H9 (cell line): ENCODE data around the gene SDK1. TPM values are rescaled to one million over a fixed set of nuclear protein-coding genes. Genes with fewer than 3 reads are reported as not detected.

Experiments used
- DNase-seq: peaks from one replicate; pipeline ENCODE4 v3.0.0-alpha.2; 2017
- H2AFZ ChIP-seq: one replicate; pipeline ENCODE4 v1.6.1; 2013; ENCODE audit warnings: mild to moderate bottlenecking, low read length, control low read depth, moderate library complexity
- H2AK5ac ChIP-seq: 2 replicates; pipeline ENCODE4 v1.6.1; 2013; ENCODE audit warnings: low read length, control low read depth, mixed read lengths; ENCODE audit not compliant: insufficient read length
- H2BK120ac ChIP-seq: one replicate; pipeline ENCODE4 v1.6.1; 2013; ENCODE audit warnings: low read depth, mild to moderate bottlenecking, low read length, control low read depth, inconsistent platforms; ENCODE audit not compliant: poor library complexity, severe bottlenecking
- H2BK12ac ChIP-seq: 2 replicates; pipeline ENCODE4 v1.6.1; 2013; ENCODE audit warnings: low read length, control low read depth, mixed read lengths, low read depth; ENCODE audit not compliant: insufficient read length
- H2BK15ac ChIP-seq: 2 replicates; pipeline ENCODE4 v1.6.1; 2013; ENCODE audit warnings: low read depth, low read length, control low read depth
- H2BK20ac ChIP-seq: one replicate; pipeline ENCODE4 v1.6.1; 2013; ENCODE audit warnings: low read depth, mild to moderate bottlenecking, low read length, control low read depth, inconsistent platforms; ENCODE audit not compliant: poor library complexity, severe bottlenecking
- H2BK5ac ChIP-seq: 2 replicates; pipeline ENCODE4 v1.6.1; 2013; ENCODE audit warnings: low read length, control low read depth, mixed read lengths; ENCODE audit not compliant: insufficient read length
- H3K14ac ChIP-seq: 2 replicates; pipeline ENCODE4 v1.6.1; 2013; ENCODE audit warnings: low read length, control low read depth; ENCODE audit not compliant: insufficient read depth
- H3K18ac ChIP-seq: 2 replicates; pipeline ENCODE4 v1.6.1; 2013; ENCODE audit warnings: low read depth, mild to moderate bottlenecking, mixed read lengths, low read length, control low read depth; ENCODE audit not compliant: insufficient read length
- H3K23ac ChIP-seq: 2 replicates; pipeline ENCODE4 v1.6.1; 2013; ENCODE audit warnings: low read length, control low read depth, mixed read lengths, low read depth; ENCODE audit not compliant: insufficient read length
- H3K23me2 ChIP-seq: 2 replicates; pipeline ENCODE4 v1.6.1; 2013; ENCODE audit warnings: low read depth, mild to moderate bottlenecking, mixed read lengths, low read length, control low read depth; ENCODE audit not compliant: insufficient read length, poor library complexity, severe bottlenecking
- H3K27ac ChIP-seq: 2 replicates; pipeline ENCODE4 v1.5.1; 2013; ENCODE audit warnings: low read length, control low read depth, mixed read lengths, low read depth; ENCODE audit not compliant: insufficient read length
- H3K27me3 ChIP-seq: 2 replicates; pipeline ENCODE4 v1.6.1; 2013; ENCODE audit warnings: low read length, control low read depth, inconsistent platforms; ENCODE audit not compliant: insufficient read depth
- H3K4ac ChIP-seq: 2 replicates; pipeline ENCODE4 v1.6.1; 2013; ENCODE audit warnings: low read depth, mild to moderate bottlenecking, control low read depth, inconsistent platforms, low read length, moderate library complexity
- H3K4me1 ChIP-seq: 2 replicates; pipeline ENCODE4 v1.6.1; 2013; ENCODE audit warnings: low read length, control low read depth, inconsistent platforms; ENCODE audit not compliant: insufficient read depth
- H3K4me2 ChIP-seq: 2 replicates; pipeline ENCODE4 v1.6.1; 2013; ENCODE audit warnings: low read length, control low read depth, mixed read lengths; ENCODE audit not compliant: insufficient read length, insufficient read depth
- H3K56ac ChIP-seq: 2 replicates; pipeline ENCODE4 v1.6.1; 2013; ENCODE audit warnings: low read depth, mild to moderate bottlenecking, mixed read lengths, low read length, control low read depth; ENCODE audit not compliant: insufficient read length
- H3K79me1 ChIP-seq: 2 replicates; pipeline ENCODE4 v1.6.1; 2013; ENCODE audit warnings: low read depth, mild to moderate bottlenecking, moderate library complexity, low read length, control low read depth, inconsistent platforms; ENCODE audit not compliant: insufficient read depth, poor library complexity, severe bottlenecking
- H3K79me2 ChIP-seq: 2 replicates; pipeline ENCODE4 v1.6.1; 2013; ENCODE audit warnings: low read length, control low read depth, inconsistent platforms; ENCODE audit not compliant: insufficient read depth
- H3K9ac ChIP-seq: 2 replicates; pipeline ENCODE4 v1.6.1; 2013; ENCODE audit warnings: low read length, control low read depth, mixed read lengths; ENCODE audit not compliant: insufficient read length; ENCODE audit errors: extremely low read depth
- H3K9me3 ChIP-seq: one replicate; pipeline ENCODE4 v1.6.1; 2013; ENCODE audit warnings: low read depth, low read length, inconsistent platforms; ENCODE audit not compliant: control insufficient read depth
- H3T11ph ChIP-seq: one replicate; pipeline ENCODE4 v1.6.1; 2013; ENCODE audit warnings: mild to moderate bottlenecking, low read length, control low read depth, inconsistent platforms
- H4K20me1 ChIP-seq: one replicate; pipeline ENCODE4 v1.6.1; 2013; ENCODE audit not compliant: control insufficient read depth, insufficient read length, insufficient read depth
- H4K5ac ChIP-seq: 2 replicates; pipeline ENCODE4 v1.6.1; 2013; ENCODE audit warnings: low read depth, mild to moderate bottlenecking, mixed read lengths, low read length, control low read depth; ENCODE audit not compliant: insufficient read length
- H4K8ac ChIP-seq: replicated peaks from 2 replicates; pipeline ENCODE4 v1.6.1; 2013; ENCODE audit warnings: low read length, control low read depth, mixed read lengths, low read depth; ENCODE audit not compliant: insufficient read length
- H4K91ac ChIP-seq: 2 replicates; pipeline ENCODE4 v1.6.1; 2013; ENCODE audit warnings: low read depth, mild to moderate bottlenecking, moderate library complexity, mixed read lengths, low read length, control low read depth; ENCODE audit not compliant: insufficient read length
- H3K27ac Mint-ChIP-seq, 3 experiments: 2 replicates in 2 of 3; 3 replicates in 1 of 3; pipeline ENCODE4 v1.8.0; 2020 to 2021; ENCODE audit warnings: mixed read lengths in 3 of 3, mild to moderate bottlenecking in 1 of 3, moderate library complexity in 1 of 3
- H3K27me3 Mint-ChIP-seq: 2 replicates; pipeline ENCODE4 v1.8.0; 2021; ENCODE audit warnings: low read depth, mild to moderate bottlenecking, moderate library complexity, mixed read lengths
- H3K36me3 Mint-ChIP-seq, 3 experiments: 2 replicates in 2 of 3; 3 replicates in 1 of 3; pipeline ENCODE4 v1.8.0; 2020 to 2021; ENCODE audit warnings: low read depth in 3 of 3, mixed read lengths in 3 of 3; ENCODE audit not compliant: insufficient read depth in 1 of 3
- H3K4me1 Mint-ChIP-seq, 2 experiments: 2 replicates each; pipeline ENCODE4 v1.8.0; 2020; ENCODE audit warnings: mixed read lengths in 2 of 2
- H3K4me3 Mint-ChIP-seq, 2 experiments: 2 replicates in 1 of 2; 3 replicates in 1 of 2; pipeline ENCODE4 v1.8.0; 2020 to 2021; ENCODE audit warnings: mild to moderate bottlenecking in 2 of 2, mixed read lengths in 2 of 2, moderate library complexity in 1 of 2
- H3K9me3 Mint-ChIP-seq, 2 experiments: 2 replicates in 1 of 2; 3 replicates in 1 of 2; pipeline ENCODE4 v1.8.0; 2020; ENCODE audit warnings: mild to moderate bottlenecking in 2 of 2, mixed read lengths in 2 of 2, moderate library complexity in 1 of 2
- whole genome bisulfite sequencing: extraction: QIAGEN DNeasy Blood & Tissue Kit; methylation state at CpG from one replicate; pipeline ENCODE4 v1.1.7; 2013; ENCODE audit warnings: missing lambda C conversion rate, low lambda C conversion rate, mixed read lengths; ENCODE audit not compliant: insufficient read length; ENCODE audit errors: extremely low coverage; 5-methylcytosine and 5-hydroxymethylcytosine counted together
- total RNA-seq: library from RNA; stranded (reverse); gene quantifications from 2 replicates; pipeline ENCODE4 v1.2.1, GENCODE V29; 2021
- TF ChIP-seq, protein P1 (sequence below): fragments of 200-600 bp; sonication (generic); conservative IDR thresholded peaks from 3 replicates; pipeline ENCODE4 v1.8.0; 2021; ENCODE audit warnings: antibody characterized with exemption, mild to moderate bottlenecking

Gene SDK1
- total RNA-seq, 1 experiment from 2014 or later = 8.7 TPM

DNA sequence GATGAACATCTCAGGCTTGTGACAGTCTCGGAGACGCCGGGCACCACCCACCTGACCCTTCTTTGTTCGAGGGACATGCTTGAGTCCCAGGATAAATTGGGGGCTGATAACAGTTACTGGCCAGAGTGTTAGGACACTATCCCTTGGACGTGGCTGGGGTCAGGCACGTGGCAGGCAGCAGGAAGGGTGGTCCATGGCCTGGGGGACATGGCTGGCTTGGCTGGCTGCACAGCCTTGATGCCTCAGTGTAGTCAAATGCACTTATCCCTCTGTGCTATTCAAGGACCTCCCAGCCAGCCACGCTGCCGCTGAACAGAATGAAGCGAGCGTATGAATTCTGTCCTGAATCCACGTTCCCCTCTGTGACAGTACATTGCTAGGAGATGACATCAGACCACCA is 719.0 kb downstream of the SDK1 start:
- whole genome bisulfite sequencing = no CpG with 5 or more reads among the region's 11 CpGs
- H3K9ac ChIP-seq = no peak overlapping the region
- H4K20me1 ChIP-seq = no peaks in the 10 kb centered on the region
- H3K23ac ChIP-seq = no peak overlapping the region
- Mint-ChIP-seq H3K36me3 (peaks cover 39 to 59% (median 39%) of the 10 kb centered on the region in 3 experiments), H3K4me1 (peaks cover 6 to 12% of the 10 kb centered on the region in 2 experiments; a peak in 3 of 4 replicates), H3K27ac (no peak overlapping the region; a peak in 1 of 7 replicates), H3K9me3 (peaks cover 24 to 28% of the 10 kb centered on the region in 2 experiments), H3K27me3 (no peaks in the 10 kb centered on the region; the same call in 1 of the 2 replicates), H3K4me3 (no peak overlapping the region)
- no peaks in the 10 kb centered on the region for H3K27me3 ChIP-seq
- H2AK5ac ChIP-seq = no peak overlapping the region
- H4K8ac ChIP-seq = no peak overlapping the region
- no peak overlapping the region for H3K14ac ChIP-seq
- H2BK20ac ChIP-seq = no peak overlapping the region
- no peak overlapping the region for H3K18ac ChIP-seq
- no peak overlapping the region for H2AFZ ChIP-seq
- H3K9me3 ChIP-seq = peaks cover 5% of the 10 kb centered on the region
- H3K4me2 ChIP-seq = no peak overlapping the region
- no peaks in the 10 kb centered on the region for H3K79me2 ChIP-seq
- no peak overlapping the region for H2BK15ac ChIP-seq
- DNase-seq = no peak
- no peak overlapping the region for H4K5ac ChIP-seq
- no peaks in the 10 kb centered on the region for H3K79me1 ChIP-seq
- no peak overlapping the region for H3K27ac ChIP-seq
- no peak overlapping the region for H3K4ac ChIP-seq
- no peaks in the 10 kb centered on the region for H3K4me1 ChIP-seq
- no peak overlapping the region for H3T11ph ChIP-seq
- no peaks in the 10 kb centered on the region for H3K23me2 ChIP-seq
- H2BK5ac ChIP-seq = no peak overlapping the region
- no peak overlapping the region for H2BK120ac ChIP-seq
- H3K56ac ChIP-seq = no peak overlapping the region
- H4K91ac ChIP-seq = no peak overlapping the region
- H2BK12ac ChIP-seq = no peak overlapping the region
- TF ChIP-seq, protein P1, sequence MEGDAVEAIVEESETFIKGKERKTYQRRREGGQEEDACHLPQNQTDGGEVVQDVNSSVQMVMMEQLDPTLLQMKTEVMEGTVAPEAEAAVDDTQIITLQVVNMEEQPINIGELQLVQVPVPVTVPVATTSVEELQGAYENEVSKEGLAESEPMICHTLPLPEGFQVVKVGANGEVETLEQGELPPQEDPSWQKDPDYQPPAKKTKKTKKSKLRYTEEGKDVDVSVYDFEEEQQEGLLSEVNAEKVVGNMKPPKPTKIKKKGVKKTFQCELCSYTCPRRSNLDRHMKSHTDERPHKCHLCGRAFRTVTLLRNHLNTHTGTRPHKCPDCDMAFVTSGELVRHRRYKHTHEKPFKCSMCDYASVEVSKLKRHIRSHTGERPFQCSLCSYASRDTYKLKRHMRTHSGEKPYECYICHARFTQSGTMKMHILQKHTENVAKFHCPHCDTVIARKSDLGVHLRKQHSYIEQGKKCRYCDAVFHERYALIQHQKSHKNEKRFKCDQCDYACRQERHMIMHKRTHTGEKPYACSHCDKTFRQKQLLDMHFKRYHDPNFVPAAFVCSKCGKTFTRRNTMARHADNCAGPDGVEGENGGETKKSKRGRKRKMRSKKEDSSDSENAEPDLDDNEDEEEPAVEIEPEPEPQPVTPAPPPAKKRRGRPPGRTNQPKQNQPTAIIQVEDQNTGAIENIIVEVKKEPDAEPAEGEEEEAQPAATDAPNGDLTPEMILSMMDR = no peak
